ENCODE measurements around the gene NET1. TPM values are rescaled to one million over a fixed set of nuclear protein-coding genes. Genes with fewer than 3 reads are reported as not detected.

Gene NET1
- total RNA-seq, 1 donor from 2014 or later = 70.2 TPM

DNA sequence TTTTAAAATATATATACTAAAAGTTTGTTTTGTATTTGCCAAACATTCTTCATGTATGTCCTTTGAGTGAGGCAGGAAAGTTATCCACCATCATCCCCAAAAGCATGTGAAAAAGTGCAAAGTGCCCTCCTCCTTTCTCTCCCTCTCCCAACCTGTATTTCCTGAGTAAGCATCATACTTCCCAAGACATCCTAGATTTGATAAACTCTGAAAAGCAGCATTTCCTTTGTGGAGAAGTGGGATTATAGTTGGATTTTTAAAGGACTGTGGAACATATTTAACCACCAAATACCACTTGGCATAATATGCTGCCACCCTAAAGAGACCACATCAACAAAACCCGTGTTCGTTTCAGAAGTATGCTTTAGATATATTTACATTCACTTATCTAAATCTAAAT lies 36.9 kb downstream of the NET1 start:
- peaks cover 10% of the 10 kb centered on the region for H3K36me3 Mint-ChIP-seq (ENCODE audit: low read depth)
- peak overlapping the region; percentile 91 for H3K27ac Mint-ChIP-seq (ENCODE audit: unreplicated experiment)
- DNase-seq (ENCODE audit: low read depth, low spot score) = no peak
- H3K4me3 Mint-ChIP-seq = peak overlapping the region; percentile 22
- H3K9me3 Mint-ChIP-seq = no peaks in the 10 kb centered on the region
- TF ChIP-seq, protein P1, sequence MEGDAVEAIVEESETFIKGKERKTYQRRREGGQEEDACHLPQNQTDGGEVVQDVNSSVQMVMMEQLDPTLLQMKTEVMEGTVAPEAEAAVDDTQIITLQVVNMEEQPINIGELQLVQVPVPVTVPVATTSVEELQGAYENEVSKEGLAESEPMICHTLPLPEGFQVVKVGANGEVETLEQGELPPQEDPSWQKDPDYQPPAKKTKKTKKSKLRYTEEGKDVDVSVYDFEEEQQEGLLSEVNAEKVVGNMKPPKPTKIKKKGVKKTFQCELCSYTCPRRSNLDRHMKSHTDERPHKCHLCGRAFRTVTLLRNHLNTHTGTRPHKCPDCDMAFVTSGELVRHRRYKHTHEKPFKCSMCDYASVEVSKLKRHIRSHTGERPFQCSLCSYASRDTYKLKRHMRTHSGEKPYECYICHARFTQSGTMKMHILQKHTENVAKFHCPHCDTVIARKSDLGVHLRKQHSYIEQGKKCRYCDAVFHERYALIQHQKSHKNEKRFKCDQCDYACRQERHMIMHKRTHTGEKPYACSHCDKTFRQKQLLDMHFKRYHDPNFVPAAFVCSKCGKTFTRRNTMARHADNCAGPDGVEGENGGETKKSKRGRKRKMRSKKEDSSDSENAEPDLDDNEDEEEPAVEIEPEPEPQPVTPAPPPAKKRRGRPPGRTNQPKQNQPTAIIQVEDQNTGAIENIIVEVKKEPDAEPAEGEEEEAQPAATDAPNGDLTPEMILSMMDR (conservative IDR thresholded peaks at IDR 0.05) = no peak
- peaks cover 41% of the 10 kb centered on the region for H3K4me1 Mint-ChIP-seq
- no peaks in the 10 kb centered on the region for H3K27me3 Mint-ChIP-seq (ENCODE audit: low read depth)

DNA sequence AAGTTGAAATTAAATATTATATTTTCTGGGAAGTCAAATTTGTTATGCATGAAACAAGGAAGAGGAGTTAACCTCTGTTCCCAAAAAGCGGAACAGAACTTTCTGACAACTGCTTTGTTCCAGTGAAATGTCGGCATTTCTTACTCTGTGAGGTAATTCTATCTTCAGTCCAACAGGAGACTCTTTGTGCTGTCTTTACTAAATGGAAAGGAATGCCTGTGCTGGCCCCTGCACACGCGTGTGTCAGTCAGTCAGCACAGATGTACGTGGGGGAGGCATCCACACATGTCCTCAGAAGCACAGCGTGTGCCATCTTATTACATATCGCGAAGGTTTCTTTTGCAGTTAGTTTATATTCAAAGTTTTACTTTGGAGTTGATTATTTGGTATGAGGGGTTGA lies 37.5 kb downstream of the NET1 start:
- Mint-ChIP-seq H3K27me3 (ENCODE audit: low read depth) (no peaks in the 10 kb centered on the region), H3K36me3 (ENCODE audit: low read depth) (peaks cover 10% of the 10 kb centered on the region), H3K4me1 (peaks cover 41% of the 10 kb centered on the region), H3K9me3 (no peaks in the 10 kb centered on the region), H3K27ac (ENCODE audit: unreplicated experiment) (peak overlapping the region; percentile 96), H3K4me3 (peak overlapping the region; percentile 81)
- TF ChIP-seq, protein P1 (conservative IDR thresholded peaks at IDR 0.05) = peak; percentile 33
- no peak for DNase-seq (ENCODE audit: low read depth, low spot score)

DNA sequence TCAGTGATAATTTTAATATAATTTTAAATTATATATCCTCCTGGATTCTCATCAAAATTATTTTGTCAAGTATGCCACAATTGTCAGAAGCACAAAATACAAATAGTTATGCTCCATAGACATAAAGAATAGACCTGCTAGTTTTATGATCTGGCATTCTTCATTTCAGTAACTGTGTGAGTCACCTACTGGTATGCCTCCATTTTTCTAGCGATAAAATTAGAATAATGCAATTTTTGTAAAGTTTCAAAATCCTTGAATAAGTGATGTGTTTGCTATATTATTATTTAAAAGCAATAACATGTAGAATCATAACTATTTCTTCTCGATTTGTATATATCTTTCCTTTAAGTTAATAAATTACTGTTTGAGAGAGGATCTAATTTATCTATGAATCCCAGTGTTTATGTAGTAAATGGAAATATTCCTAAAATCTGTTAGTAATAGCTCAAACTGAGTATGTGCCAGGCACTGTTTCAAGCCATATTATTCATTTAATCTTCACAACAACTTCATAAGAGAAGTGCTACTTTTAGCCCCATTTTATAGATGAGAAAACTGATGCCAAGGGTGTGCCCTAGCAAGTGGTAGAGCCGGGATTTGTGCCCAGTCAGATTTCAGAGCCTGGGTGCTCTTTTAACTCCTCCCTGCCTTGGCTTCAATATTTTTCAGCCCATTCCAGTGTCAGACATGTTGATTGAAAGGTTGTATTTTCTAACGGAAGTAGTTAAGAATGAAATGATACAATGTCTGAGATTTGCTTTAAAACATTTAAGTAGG lies 38.4 kb downstream of the NET1 start:
- H3K4me3 Mint-ChIP-seq = peak overlapping the region; percentile 49
- peaks cover 41% of the 10 kb centered on the region for H3K4me1 Mint-ChIP-seq
- H3K27me3 Mint-ChIP-seq (ENCODE audit: low read depth) = no peaks in the 10 kb centered on the region
- peaks cover 10% of the 10 kb centered on the region for H3K36me3 Mint-ChIP-seq (ENCODE audit: low read depth)
- H3K9me3 Mint-ChIP-seq = no peaks in the 10 kb centered on the region
- TF ChIP-seq, protein P1 (conservative IDR thresholded peaks at IDR 0.05) = no peak
- no peak for DNase-seq (ENCODE audit: low read depth, low spot score)
- peak overlapping the region; percentile 79 for H3K27ac Mint-ChIP-seq (ENCODE audit: unreplicated experiment)

DNA sequence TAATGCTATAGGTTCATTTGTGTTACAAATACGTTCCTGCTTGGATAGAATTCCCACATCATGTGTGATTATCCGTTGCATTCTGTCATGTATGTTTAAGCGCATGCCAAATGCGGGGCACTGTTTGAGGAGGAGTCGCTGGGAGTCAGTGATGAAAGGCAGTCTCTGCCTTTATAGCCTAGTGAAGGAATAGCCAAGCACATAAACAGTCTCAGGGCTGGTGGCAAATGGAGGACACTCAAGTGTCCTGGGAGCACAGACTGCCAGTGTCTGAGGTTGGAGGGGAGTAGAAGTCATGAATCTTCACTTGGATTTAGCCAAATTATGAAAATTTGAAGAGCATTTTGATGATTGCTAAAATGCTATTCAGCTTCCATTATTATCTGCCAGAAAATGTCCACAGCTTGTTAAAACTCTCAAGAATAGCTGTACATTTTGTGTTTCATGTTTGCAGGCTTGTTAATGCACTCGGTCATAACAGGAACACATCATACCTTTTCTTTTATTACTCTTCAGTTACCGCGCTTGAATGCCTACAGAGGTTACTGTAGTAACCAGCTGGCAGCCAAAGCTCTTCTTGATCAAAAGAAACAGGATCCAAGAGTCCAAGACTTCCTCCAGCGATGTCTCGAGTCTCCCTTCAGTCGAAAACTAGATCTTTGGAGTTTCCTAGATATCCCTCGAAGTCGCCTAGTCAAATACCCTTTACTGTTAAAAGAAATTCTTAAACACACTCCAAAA lies 41.6 kb downstream of the NET1 start:
- Mint-ChIP-seq H3K36me3 (ENCODE audit: low read depth) (peaks cover 21% of the 10 kb centered on the region), H3K4me1 (peaks cover 19% of the 10 kb centered on the region), H3K9me3 (no peaks in the 10 kb centered on the region), H3K4me3 (no peak overlapping the region), H3K27me3 (ENCODE audit: low read depth) (no peaks in the 10 kb centered on the region), H3K27ac (ENCODE audit: unreplicated experiment) (no peak overlapping the region)
- TF ChIP-seq, protein P1 (conservative IDR thresholded peaks at IDR 0.05) = no peak
- DNase-seq (ENCODE audit: low read depth, low spot score) = no peak

DNA sequence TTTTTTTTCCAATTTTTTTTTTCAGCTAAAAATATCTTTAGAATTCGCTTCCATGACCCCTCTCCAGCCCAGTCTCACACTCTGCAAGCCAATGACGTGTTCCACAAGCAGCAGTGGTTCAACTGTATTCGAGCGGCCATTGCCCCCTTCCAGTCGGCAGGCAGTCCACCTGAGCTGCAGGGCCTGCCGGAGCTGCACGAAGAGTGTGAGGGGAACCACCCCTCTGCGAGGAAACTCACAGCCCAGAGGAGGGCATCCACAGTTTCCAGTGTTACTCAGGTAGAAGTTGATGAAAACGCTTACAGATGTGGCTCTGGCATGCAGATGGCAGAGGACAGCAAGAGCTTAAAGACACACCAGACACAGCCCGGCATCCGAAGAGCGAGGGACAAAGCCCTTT lies 44.2 kb downstream of the NET1 start:
- Mint-ChIP-seq H3K9me3 (no peaks in the 10 kb centered on the region), H3K4me3 (no peak overlapping the region), H3K27me3 (ENCODE audit: low read depth) (no peaks in the 10 kb centered on the region), H3K27ac (ENCODE audit: unreplicated experiment) (no peak overlapping the region), H3K36me3 (ENCODE audit: low read depth) (peaks cover 39% of the 10 kb centered on the region), H3K4me1 (peaks cover 16% of the 10 kb centered on the region)
- DNase-seq (ENCODE audit: low read depth, low spot score) = no peak
- TF ChIP-seq, protein P1 (conservative IDR thresholded peaks at IDR 0.05) = no peak

Data from neural crest cell (in vitro differentiated cells).